ENCODE measurements around the gene RBL1.
"Not testable (repeated sequence)": the region's sequence is repeated elsewhere in the genome, so short reads cannot be mapped to it uniquely, and the experiment has no call there.

RBL1 gene

DNA sequence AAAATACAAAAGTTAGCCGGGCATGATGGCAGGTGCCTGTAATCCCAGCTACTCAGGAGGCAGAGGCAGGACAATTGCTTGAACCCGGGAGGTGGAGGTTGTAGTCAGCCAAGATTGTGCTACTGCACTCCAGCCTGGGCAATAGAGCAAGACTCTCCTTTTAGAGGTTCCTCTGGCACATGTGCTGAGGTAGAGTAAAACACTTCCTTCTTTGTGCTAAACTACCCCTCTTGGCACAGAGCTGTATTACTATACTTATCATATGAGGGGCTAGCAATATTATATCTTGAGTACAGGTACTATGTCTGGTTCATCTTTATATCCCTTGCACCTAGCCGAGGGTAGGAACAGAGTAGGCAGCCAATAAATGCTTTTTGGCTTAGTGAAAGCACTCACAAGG, 104.1 kb downstream of the RBL1 start:
- DNase-seq = no peak

DNA sequence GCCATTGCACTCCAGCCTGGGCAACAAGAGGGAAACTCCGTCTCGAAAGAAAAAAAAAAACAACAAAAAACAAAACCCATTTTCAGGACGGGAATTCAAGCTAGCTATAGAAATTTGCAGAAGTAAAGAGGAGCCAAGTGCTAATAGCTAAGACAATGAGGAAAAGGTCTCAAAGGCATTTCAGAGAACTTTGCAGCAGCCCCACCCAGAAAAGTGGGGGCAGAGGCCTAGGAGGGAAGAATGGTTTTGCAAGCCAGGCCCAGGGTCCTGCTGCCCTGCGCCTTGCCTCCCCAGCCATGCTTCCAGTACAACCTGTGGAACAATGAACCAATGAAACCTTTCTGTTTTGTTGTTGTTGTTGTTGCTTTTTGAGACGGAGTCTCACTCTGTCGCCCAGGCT, 106.0 kb downstream of the RBL1 start:
- DNase-seq = no peak

DNA sequence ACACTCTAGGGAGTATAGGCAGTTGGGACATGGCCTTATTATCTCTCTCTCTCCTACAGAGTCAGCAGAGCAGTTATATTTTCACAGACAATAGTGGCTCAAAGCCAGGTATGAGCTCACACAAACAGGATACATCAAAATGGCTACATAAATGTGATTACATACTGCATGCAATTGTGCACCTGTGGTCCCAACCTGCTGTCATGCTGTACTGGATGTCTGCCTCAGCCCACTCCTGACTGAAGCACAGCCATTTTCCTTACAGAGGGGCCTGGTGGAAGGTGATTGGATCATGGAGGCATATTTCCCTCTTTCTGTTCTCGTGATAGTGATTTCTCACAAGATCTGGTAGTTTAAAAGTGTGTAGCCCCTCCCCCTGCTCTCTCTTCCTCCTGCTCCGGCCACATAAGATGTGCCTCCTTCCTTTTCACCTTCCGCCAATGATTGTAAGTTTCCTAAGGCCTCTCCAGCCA, 107.3 kb downstream of the RBL1 start:
- DNase-seq = no peak

DNA sequence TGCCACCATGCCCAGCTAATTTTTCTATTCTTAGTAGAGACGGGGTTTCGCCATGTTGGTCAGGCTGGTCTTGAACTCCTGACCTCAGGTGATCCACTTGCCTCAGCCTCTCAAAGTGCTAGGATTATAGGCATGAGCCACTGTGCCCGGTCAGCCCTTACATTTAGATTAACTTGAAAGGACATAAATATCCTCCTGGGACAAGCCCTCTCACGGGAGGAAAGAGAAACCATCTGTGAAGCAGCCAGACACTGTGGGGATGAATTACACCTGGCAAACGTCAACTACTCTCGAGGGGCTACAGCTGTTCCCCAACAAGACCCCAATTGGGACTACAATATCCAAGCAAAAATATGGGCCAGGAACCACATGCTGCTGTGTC, 111.5 kb downstream of the RBL1 start:
- DNase-seq = no peak

DNA sequence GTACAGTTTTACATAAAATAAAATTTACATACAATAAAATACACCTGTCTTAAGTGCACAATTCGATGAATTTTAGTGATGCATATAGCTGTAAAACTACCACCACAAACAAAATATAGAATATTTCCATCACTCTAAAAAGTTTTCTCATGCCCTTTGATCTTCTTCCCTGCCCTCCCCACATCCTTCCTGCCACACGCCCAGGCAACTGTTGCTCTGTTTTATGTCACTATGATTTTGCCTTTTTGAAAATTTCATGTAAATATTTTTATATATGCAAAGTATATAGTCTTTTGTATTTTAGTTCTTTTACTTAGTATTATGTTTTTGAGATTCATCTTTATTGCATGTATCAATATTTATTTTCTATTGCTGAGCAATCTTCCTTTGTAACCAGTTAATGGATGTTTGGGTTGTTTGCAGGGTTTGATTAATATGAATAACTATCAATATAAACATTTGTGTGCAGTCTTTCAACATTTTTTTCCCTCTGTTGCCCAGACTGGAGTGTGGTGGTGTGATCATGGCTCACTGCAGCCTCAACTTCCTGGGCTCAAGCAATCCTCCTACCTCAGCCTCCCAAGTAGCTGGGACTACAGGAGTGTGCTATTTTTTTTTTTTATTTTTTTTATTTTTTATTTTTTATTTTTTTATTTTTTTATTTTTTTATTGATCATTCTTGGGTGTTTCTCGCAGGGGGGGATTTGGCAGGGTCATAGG, 120.5 kb downstream of the RBL1 start:
- DNase-seq = no peak

DNA sequence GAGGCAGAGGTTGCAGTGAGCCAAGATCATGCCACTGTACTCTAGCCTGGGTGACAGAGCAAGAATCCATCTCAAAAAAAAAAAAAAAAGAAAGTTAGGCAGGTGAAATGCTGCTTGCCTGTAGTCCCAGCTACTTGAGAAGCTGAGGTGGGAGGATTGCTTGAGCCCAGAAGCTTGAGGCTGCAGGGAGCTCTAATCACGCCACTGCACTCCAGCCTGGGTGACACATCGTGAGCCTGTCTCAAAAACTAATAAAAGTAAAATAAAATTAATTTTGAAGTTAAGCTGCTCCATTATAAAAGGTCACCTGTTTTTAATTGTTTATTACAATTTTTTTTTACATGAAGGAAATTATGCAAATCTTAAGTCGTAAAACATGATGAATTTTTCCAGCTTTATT, 121.1 kb downstream of the RBL1 start:
- DNase-seq = no peak

DNA sequence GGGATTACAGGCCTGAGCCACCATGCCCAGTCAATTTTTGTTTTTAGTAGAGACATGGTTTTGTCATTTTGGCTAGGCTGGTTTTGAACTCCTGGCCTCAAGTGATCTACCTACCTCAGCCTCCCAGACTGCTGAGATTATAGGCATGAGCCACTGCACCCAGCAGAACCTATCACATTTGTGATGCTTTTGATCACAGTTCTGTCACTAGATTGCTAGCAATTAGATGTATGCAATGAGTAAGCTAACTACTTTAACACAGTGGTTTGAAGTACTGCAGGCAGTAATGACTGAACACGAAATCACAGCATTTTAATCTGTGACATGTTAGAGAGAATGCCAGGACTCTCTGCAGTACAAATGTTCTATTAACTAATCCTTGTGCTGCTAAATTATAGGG, 124.7 kb downstream of the RBL1 start:
- no peak for DNase-seq

DNA sequence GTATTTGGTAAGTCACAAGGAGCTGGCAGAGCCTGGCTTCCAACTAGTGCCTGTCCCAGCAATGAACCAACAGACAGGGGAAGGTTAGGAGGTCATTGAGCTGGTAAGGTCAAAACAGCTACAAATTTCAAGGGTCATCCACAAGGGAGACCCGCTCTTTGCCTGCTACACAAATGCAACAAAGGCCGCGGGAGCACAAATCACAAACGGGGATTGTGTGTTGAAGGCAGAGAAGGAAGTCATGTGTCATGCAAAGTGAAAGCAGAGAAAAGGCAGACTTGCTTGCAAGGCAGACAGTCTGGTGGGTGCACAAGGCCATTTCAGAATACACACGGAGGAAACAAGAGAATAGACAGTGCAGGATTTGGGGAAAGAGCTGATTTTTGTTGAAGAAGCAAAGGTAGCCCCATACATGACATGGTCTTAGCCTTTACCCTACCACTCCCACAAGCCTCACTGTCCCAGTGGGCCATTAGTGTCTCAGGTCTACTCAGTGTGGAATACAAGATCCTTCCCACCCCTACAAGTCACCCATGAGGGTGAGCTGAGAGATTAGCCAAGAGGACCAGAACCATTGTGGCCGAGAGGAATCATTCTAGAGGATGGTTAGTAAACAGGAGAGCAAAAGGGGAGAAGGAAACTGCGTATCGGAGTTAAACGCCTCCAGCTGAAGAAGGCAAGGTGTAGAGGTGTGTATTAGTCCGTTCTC, 126.2 kb downstream of the RBL1 start:
- DNase-seq = no peak

DNA sequence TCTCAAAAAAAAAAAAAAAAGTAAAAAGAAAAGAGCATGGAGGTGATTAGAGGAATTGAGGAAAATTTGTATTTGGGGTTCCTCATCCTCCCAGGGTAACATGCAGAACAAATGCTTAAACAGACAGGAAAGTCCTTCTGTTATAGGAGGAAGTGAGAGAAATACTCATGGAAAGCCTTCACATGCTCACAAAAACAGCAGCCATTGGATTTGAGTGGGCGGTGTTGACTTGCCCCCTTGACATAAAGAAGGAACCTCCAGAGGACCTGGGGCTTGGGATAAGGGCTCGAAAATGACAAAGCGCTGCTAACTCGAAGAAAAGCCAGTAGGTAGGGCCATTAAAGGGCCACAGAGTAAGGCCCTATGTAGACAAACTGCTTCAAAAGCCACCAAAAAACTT, 126.7 kb downstream of the RBL1 start:
- no peak for DNase-seq

DNA sequence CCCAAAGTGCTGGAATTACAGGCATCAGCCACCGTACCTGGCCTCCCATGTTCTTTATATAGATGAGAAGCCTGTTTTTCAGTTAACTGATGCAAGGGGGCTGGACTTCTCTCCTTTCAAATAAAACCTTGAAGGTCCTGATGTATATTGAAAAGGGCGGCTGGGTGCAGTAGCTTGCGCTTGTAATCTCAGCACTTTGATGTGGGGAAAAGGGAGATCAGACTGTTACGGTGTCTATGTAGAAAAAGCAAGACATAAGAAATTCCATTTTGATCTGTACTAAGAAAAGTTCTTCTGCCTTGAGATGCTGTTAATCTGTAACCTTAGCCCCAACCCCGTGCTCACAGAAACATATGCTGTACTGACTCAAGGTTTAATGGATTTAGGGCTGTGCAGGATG, 128.2 kb downstream of the RBL1 start:
- no peak for DNase-seq

DNA sequence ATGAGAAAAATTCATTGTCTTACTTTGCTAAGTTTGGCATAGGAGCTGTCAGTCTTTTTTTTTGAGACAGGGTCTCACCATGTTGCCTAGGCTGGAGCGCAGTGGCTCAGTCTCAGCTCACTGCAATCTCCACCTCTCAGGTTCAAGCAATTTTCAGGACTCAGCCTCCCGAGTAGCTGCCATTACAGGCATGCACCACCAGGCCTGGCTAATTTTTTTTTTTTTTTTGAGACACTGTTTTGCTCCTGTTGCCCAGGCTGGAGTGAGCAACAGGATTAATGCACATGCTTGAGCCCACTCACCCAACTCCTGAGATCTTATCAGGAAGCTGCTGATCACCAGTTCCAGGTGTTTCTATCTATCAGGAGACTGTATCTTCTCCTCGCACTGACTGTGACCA, 128.8 kb downstream of the RBL1 start:
- DNase-seq = not testable (repeated sequence)

DNA sequence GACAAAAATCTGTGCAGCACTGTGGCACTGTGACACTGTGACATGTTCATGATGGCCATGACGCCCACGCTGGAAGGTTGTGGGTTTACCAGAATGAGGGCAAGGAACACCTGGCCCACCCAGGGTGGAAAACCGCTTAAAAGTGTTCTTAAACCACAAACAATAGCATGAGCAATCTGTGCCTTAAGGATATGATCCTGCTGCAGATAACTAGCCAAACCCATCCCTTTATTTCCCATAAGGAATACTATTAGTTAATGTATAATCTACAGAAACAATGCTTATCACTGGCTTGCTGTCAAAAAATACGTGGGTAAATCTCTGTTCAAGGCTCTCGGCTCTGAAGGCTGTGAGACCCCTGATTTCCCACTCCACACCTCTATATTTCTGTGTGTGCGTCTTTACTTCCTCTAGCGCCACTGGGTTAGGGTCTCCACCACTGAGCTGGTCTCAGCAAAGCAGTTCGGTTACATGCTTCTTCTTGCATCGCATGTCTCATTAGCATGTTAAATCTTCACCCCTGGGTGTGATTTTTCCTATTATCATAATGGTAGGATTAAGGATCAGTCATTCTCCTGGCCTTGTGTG, 133.3 kb downstream of the RBL1 start:
- DNase-seq = not testable (repeated sequence)

DNA sequence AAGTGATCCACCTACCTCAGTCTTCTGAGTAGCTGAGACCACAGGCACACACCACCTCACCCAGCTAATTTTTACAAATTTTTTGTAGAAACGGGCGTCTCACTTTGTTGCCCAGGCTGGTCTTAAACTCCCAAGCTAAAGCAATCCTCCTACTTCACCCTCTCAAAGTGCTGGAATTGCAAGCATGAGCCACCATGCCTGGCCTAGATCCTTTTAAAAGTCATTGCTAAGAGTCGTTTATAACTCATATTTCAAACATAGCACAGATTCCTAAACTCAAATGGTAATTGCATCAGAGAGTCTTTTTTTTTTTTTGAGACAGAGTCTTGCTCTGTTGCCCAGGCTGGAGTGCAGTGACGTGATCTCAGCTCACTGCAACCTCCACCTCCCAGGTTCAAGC, 136.6 kb downstream of the RBL1 start:
- no peak for DNase-seq

DNA sequence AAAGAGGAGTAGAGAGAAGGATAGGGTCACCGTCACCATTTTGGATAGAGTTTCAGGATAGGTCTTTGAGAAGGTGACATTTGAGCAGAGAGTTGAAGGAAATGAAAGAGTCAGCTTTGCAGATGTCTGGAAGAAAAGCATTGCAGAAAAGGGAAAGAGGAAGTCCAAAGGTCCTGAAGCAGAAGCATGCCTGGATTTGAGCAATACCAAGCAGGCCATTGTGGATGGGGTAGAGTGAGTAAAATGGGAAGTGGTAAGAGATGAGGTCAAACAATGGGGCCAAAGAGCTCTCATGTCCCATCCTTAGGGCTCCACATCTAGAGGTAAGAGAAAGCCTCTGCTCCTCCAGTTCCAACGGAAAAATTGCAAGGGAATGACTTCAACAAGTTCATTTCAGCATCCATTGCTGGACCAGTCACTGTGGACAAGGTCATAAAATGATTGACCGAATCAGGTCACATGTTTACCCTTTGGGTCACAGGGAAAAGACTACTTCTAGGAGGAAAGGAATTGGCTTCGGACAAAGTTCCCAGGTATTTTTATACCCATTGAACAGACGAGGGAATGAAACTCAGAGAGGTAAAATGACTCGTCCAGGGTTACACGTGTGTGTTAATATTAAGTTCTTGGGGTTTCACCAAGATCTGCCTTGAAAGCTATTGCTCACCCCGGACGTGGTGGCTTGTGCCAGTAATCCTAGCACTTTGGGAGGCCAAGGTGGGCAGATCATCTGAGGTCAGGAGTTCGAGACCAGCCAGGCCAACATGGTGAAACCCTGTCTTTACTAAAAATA, 137.7 kb downstream of the RBL1 start:
- DNase-seq = no peak

DNA sequence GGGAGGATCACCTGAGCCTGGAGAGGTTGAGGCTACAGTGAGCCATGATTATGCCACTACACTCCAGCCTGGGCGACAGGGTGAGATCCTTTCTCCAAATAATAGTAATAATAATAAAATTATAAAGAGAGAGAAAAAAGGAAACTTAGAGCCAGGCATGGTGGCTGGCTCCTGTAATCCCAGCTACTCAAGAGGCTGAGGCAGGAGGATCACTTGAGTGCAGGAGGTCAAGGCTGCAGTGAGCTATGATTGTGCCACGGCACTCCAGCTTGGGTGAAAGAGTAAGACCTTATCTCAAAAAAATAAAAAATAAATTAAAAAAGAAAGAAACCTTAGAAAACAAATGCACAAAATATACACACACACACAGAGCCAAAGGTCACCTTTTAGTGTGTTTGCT, 139.1 kb downstream of the RBL1 start:
- no peak for DNase-seq

DNA sequence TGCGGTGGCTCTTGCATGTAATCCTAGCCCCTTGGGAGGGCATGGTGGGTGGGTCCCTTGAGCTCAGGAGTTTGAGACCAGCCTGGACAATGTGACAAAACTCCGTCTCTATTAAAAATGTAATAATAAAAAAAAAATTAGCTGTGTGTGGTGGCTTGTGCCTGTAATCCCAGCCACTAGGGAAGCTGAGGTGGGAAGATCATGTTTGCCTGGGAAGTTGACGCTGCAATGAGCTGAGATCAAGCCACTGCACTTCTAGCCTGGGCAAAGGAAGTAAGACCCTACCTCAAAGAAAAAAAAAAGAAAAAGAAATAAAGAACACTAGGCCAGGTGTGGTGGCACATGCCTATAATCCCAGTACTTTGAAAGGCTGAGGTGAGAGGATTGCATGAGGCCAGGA, 139.8 kb downstream of the RBL1 start:
- DNase-seq = no peak

DNA sequence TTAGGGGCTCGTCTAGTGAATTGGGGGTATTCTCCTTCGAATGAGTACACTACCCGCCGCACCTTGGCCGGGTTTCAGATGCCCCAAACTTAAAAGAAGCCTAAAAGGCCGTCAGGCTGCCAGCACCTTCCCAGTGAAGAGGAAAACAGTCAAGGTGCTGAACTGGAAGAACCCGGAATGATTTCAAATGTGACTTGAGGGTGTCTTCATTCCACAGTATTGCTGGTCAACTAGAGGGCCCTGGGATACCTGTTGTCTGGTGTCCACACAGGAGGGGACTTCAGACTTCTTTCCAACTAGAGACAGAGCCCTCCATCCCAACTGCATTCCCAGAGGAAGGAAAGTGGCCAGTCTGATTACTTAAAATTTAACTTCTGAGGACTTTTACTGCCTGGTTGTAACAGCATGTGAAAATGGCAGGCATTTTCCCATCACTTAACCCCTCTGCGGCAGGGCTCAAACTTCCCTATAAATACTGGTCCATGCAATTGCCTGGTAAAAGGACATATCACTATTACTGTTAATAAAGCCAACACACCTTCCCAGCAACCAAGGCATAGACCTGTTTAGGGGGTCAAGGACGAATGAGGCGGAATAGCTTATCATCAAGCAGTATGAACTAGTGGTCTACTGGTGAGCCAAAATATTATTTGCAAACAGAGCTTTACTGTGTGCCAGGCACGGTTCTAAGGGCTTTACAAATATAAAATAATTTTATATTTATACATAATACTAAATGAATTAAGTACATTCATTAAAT, 143.6 kb downstream of the RBL1 start:
- DNase-seq = no peak

DNA sequence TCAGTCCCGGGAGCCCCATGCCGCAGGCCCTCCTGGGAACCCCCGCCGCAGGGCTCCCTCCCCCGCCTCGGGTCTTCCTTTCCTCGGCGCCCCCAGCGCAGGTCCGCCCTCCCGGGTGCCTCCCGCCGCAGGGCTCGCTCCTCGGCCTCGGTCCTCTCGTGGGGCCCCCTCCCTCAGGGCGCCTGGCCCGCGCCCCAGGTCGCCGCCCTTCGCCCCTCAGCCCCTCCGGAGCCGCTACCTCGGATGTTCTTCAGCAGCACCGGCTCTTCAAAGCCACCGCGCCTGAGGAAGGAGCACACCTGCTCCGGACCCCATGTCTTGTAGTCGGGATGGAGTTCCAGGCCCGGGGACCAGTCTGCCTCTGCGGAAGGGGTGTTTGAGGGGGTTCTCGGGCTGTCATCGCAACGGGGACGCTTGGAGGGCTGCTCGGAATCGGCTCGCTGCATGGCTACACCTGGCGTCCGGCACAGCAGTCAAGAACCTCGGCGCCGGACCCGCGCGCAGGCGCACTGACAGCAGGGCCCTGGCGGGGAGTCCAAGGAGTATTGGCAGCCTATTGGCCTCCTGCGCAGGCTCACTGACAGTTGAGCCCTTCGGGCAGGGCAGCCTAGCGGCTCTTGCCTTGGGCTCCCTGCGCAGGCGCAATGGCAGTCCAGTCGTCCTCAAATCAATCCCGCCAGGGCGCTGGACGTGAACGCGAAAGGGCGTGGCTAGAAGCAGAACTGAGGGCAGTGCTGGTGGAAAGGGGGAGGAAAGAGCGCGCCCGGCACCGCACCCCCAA, 144.4 kb downstream of the RBL1 start, which contains the start of gene SAMHD1:
Gene SAMHD1, minus strand, starts transcription at position 511 of the 781 bp plus-strand sequence. Its CDS starts 65 bp downstream, at position 446.
- DNase-seq = peak; percentile 96

DNA sequence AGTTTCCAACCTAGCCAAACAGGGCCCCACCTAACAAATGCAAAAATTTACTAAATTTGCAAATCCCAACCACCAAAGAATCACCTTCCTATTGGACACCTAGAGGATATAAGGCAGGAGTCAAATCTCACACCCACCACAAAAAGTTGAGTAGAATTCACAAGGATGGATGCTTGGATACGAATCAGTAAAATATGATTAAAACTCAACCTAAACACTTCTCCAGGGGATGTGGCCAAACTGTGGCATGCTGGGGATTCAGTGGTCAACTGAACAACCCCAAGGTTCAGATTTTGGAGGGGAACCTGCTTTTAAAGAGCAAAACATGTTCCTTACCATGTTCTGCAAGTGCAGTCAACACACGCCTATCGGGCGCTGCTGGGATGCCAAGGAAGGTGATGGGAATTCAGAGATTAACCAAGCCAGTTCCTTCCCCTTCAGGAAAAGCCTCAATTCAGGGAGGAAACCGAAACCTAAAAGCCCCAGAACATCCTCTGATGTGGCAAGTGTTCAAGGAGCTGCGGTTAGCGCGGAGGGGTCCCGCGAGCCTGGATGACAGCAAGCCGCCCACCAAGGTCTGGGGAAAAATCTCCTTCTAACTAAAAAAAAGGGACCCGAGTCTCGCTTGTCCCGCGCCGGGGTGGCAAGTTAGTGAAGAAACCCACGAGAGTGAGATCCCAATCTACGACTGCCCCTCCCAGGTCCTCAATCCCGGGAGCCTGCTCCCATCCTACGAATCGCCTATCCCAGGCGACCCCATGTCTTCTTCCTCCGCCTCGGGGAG, 145.2 kb downstream of the RBL1 start:
- peak; percentile 46 for DNase-seq
